Fibroblast of lung (primary cell): Measurements from ENCODE around the gene CSRNP3. TPM values are rescaled to one million over a fixed set of nuclear protein-coding genes. Genes with fewer than 3 reads are reported as not detected.

Source experiments
- DNase-seq, 2 donors: peaks; one replicate each; pipeline versions ENCODE4 v3.0.0 to v3.0.0-alpha.2; 2010; ENCODE audit warnings: low read depth in 2 of 2
- H2AFZ ChIP-seq: 2 replicates; pipeline ENCODE4 v1.5.1; 2012; ENCODE audit warnings: low read length, control low read depth, inconsistent platforms
- H3K27ac ChIP-seq: 2 replicates; pipeline ENCODE4 v1.5.1; 2011; ENCODE audit warnings: low read length, control low read depth; ENCODE audit not compliant: insufficient read depth
- H3K27me3 ChIP-seq: 2 replicates; pipeline ENCODE4 v1.5.1; 2011; ENCODE audit warnings: mild to moderate bottlenecking, low read length; ENCODE audit not compliant: control insufficient read depth, insufficient read depth
- H3K36me3 ChIP-seq: 2 replicates; pipeline ENCODE4 v1.5.1; 2011; ENCODE audit warnings: low read length; ENCODE audit not compliant: control insufficient read depth, insufficient read depth
- H3K4me1 ChIP-seq: 2 replicates; pipeline ENCODE4 v1.5.1; 2011; ENCODE audit warnings: low read length; ENCODE audit not compliant: control insufficient read depth, insufficient read depth; ENCODE audit errors: extremely low read depth
- H3K4me2 ChIP-seq: 2 replicates; pipeline ENCODE4 v1.5.1; 2011; ENCODE audit warnings: low read length, control low read depth; ENCODE audit not compliant: insufficient read depth; ENCODE audit errors: extremely low read depth
- H3K4me3 ChIP-seq, 4 experiments: fragments of 200-600 bp in 1 of 4; sonication (generic) in 1 of 4; replicated peaks in 1 of 4; 2 replicates each; pipeline ENCODE4 v1.5.1; 2011 to 2016; ENCODE audit warnings: low read length in 4 of 4, low read depth in 3 of 4, mild to moderate bottlenecking in 3 of 4, control low read depth in 2 of 4, inconsistent platforms in 1 of 4, mixed read lengths in 1 of 4; ENCODE audit not compliant: insufficient read depth in 1 of 4; ENCODE audit errors: control extremely low read depth in 1 of 4
- H3K79me2 ChIP-seq: 2 replicates; pipeline ENCODE4 v1.5.1; 2012; ENCODE audit warnings: mild to moderate bottlenecking, low read length, inconsistent platforms; ENCODE audit not compliant: control insufficient read depth, insufficient read depth
- H3K9ac ChIP-seq: 2 replicates; pipeline ENCODE4 v1.5.1; 2011; ENCODE audit warnings: mild to moderate bottlenecking, low read length, control low read depth; ENCODE audit not compliant: insufficient read depth
- H3K9me3 ChIP-seq: 2 replicates; pipeline ENCODE4 v1.5.1; 2012; ENCODE audit warnings: low read depth, low read length; ENCODE audit not compliant: control insufficient read depth, insufficient read depth
- H4K20me1 ChIP-seq: 2 replicates; pipeline ENCODE4 v1.5.1; 2011; ENCODE audit warnings: low read length; ENCODE audit not compliant: control insufficient read depth, insufficient read depth; ENCODE audit errors: extremely low read depth
- CTCF ChIP-seq, 2 donors: IDR thresholded peaks in 1 of 2; conservative IDR thresholded peaks in 1 of 2; 1 replicate in 1 of 2; 2 replicates in 1 of 2; pipeline ENCODE4 v1.5.1; 2011 to 2012; ENCODE audit warnings: low read length in 2 of 2, control low read depth in 1 of 2, inconsistent platforms in 1 of 2, low read depth in 1 of 2, mild to moderate bottlenecking in 1 of 2
- EZH2 ChIP-seq: IDR thresholded peaks from 2 replicates; pipeline ENCODE4 v1.5.1; 2012; ENCODE audit warnings: low read length, control low read depth, mild to moderate bottlenecking; ENCODE audit errors: missing control alignments
- polyA plus RNA-seq, 2 donors: library from polyadenylated mRNA; depleted of rRNA in 1 of 2; stranded (reverse) in 1 of 2; unstranded in 1 of 2; fragments of >200 nt; gene quantifications; 2 replicates each; pipeline ENCODE4 v1.2.1, GENCODE V29; 2011 to 2012; ENCODE audit warnings: missing spikeins in 1 of 2
- total RNA-seq: library from RNA; depleted of rRNA; stranded (reverse); fragments of >200 nt; gene quantifications from 2 replicates; pipeline ENCODE4 v1.2.1, GENCODE V29; 2014

Gene CSRNP3
- total and polyA plus RNA-seq, 2 donors (not counting 1 experiment from before 2014, with no cell fraction given): 0.66 to 1.1 TPM

- H3K4me2 ChIP-seq: no peak overlapping the region
- H2AFZ ChIP-seq: no peak overlapping the region
- no peaks in the 10 kb centered on the region for H3K27me3 ChIP-seq
- DNase-seq: no peak
- H4K20me1 ChIP-seq: no peaks in the 10 kb centered on the region
- H3K4me3 ChIP-seq: no peak overlapping the region
- no peak overlapping the region for H3K27ac ChIP-seq
- no peak overlapping the region for H3K9ac ChIP-seq
- TF ChIP-seq EZH2 (no peak), CTCF (conservative IDR thresholded peaks at IDR 0.05 in 1 of 2, IDR thresholded peaks at IDR 0.05 in 1 of 2; ENCODE audit: low read depth in 1 of 2, low read length in 2 of 2) (no peak)
- H3K9me3 ChIP-seq: no peaks in the 10 kb centered on the region
- H3K4me1 ChIP-seq: peaks cover 2% of the 10 kb centered on the region
- no peaks in the 10 kb centered on the region for H3K36me3 ChIP-seq
- H3K79me2 ChIP-seq: no peaks in the 10 kb centered on the region
Measured at GRCh38 chr2:165629776-165630175, 160.3 kb downstream of the CSRNP3 start.

- no peak for DNase-seq
- Histone ChIP-seq H3K9ac (no peak overlapping the region), H3K79me2 (no peaks in the 10 kb centered on the region), H3K27ac (no peak overlapping the region), H3K4me1 (peaks cover 2% of the 10 kb centered on the region), H2AFZ (no peak overlapping the region), H3K27me3 (no peaks in the 10 kb centered on the region), H3K4me2 (no peak overlapping the region), H3K4me3 (no peak overlapping the region), H4K20me1 (no peaks in the 10 kb centered on the region), H3K9me3 (no peaks in the 10 kb centered on the region), H3K36me3 (no peaks in the 10 kb centered on the region)
- TF ChIP-seq CTCF (conservative IDR thresholded peaks at IDR 0.05 in 1 of 2, IDR thresholded peaks at IDR 0.05 in 1 of 2; ENCODE audit: low read depth in 1 of 2, low read length in 2 of 2) (no peak), EZH2 (no peak)
Measured at GRCh38 chr2:165630236-165630635, 160.7 kb downstream of the CSRNP3 start.

GRCh38 chr2:165631089-165631488 is 161.6 kb downstream of the CSRNP3 start:
- H3K36me3 ChIP-seq: no peaks in the 10 kb centered on the region
- peaks cover 2% of the 10 kb centered on the region for H3K4me1 ChIP-seq
- no peaks in the 10 kb centered on the region for H3K9me3 ChIP-seq
- no peak overlapping the region for H3K4me2 ChIP-seq
- H3K27ac ChIP-seq: no peak overlapping the region
- H3K9ac ChIP-seq: no peak overlapping the region
- H3K27me3 ChIP-seq: no peaks in the 10 kb centered on the region
- H3K79me2 ChIP-seq: no peaks in the 10 kb centered on the region
- no peak for DNase-seq
- H4K20me1 ChIP-seq: no peaks in the 10 kb centered on the region
- no peak overlapping the region for H3K4me3 ChIP-seq
- TF ChIP-seq CTCF (conservative IDR thresholded peaks at IDR 0.05 in 1 of 2, IDR thresholded peaks at IDR 0.05 in 1 of 2; ENCODE audit: low read depth in 1 of 2, low read length in 2 of 2) (no peak), EZH2 (no peak)
- no peak overlapping the region for H2AFZ ChIP-seq
